IMR-90 (cell line): ENCODE data around the gene WDFY2. TPM values are rescaled to one million over a fixed set of nuclear protein-coding genes. Genes with fewer than 3 reads are reported as not detected.

Source experiments
- ATAC-seq: fragments of 200-7000 bp; cut with Tn5 transposase; 2 replicates; pipeline ENCODE4 v1.9.1; 2020; ENCODE audit warnings: low read depth, mild to moderate bottlenecking, moderate library complexity
- BruUV-seq: library from RNA; stranded (reverse); fragments of 400-500 nt; replicated peaks from 2 replicates; lab custom pipeline; 2021; lab: Mats Ljungman, UMichigan
- CTCF ChIA-PET: fragments of 300-600 bp; formaldehyde crosslinking; extraction: SDS; loops from one replicate; lab custom pipeline; 2021; ENCODE audit warnings: antibody characterized with exemption; lab: Yijun Ruan, JAX
- POLR2A ChIA-PET: fragments of 300-600 bp; sonication (Branson Sonifier 250); formaldehyde crosslinking; loops from one replicate; lab custom pipeline; 2022; ENCODE audit warnings: antibody characterized with exemption; ENCODE audit not compliant: unreplicated experiment; lab: Charles Lee
- DNase-seq: peaks from one replicate; pipeline ENCODE4 v3.0.0; 2013
- H2AFZ ChIP-seq: replicated peaks from 2 replicates; pipeline ENCODE3; 2013; ENCODE audit warnings: low read length, mild to moderate bottlenecking; ENCODE audit not compliant: poor library complexity
- H2AK5ac ChIP-seq: 2 replicates; pipeline ENCODE4 v1.6.1; 2013; ENCODE audit warnings: low read depth, low read length, inconsistent platforms
- H2AK9ac ChIP-seq: replicated peaks from 2 replicates; pipeline ENCODE3; 2013; ENCODE audit warnings: mild to moderate bottlenecking, low read depth, low read length, moderate library complexity; ENCODE audit not compliant: poor library complexity
- H2BK120ac ChIP-seq: 2 replicates; pipeline ENCODE4 v1.6.1; 2013; ENCODE audit warnings: low read depth, low read length, inconsistent platforms
- H2BK15ac ChIP-seq: 3 replicates; pipeline ENCODE4 v1.6.1; 2013; ENCODE audit warnings: low read depth, low read length, inconsistent platforms
- H2BK20ac ChIP-seq: 2 replicates; pipeline ENCODE4 v1.6.1; 2013; ENCODE audit warnings: low read depth, mild to moderate bottlenecking, inconsistent platforms, low read length, moderate library complexity
- H2BK5ac ChIP-seq: 2 replicates; pipeline ENCODE4 v1.6.1; 2013; ENCODE audit warnings: mild to moderate bottlenecking, low read depth, low read length, inconsistent platforms; ENCODE audit not compliant: poor library complexity, severe bottlenecking
- H3K14ac ChIP-seq: replicated peaks from 2 replicates; pipeline ENCODE4 v1.6.1; 2013; ENCODE audit warnings: low read depth, low read length, inconsistent platforms
- H3K18ac ChIP-seq: 2 replicates; pipeline ENCODE4 v1.6.1; 2013; ENCODE audit warnings: low read depth, low read length, control low read depth
- H3K23ac ChIP-seq: 2 replicates; pipeline ENCODE4 v1.6.1; 2013; ENCODE audit warnings: low read depth, low read length, inconsistent platforms
- H3K27ac ChIP-seq: 2 replicates; pipeline ENCODE4 v1.5.1; 2013; ENCODE audit warnings: mild to moderate bottlenecking, control low read depth, low read length; ENCODE audit not compliant: insufficient read depth
- H3K27me3 ChIP-seq: 2 replicates; pipeline ENCODE4 v1.6.1; 2013; ENCODE audit warnings: low read length; ENCODE audit not compliant: control insufficient read depth, insufficient read depth
- H3K36me3 ChIP-seq: 2 replicates; pipeline ENCODE4 v1.6.1; 2013; ENCODE audit warnings: low read length, mixed read lengths; ENCODE audit not compliant: control insufficient read depth, insufficient read depth
- H3K4ac ChIP-seq: 2 replicates; pipeline ENCODE4 v1.6.1; 2013; ENCODE audit warnings: low read depth, low read length, inconsistent platforms
- H3K4me1 ChIP-seq: 2 replicates; pipeline ENCODE4 v1.6.1; 2013; ENCODE audit warnings: low read length, mixed read lengths; ENCODE audit not compliant: control insufficient read depth, insufficient read depth
- H3K4me2 ChIP-seq: 2 replicates; pipeline ENCODE4 v1.6.1; 2013; ENCODE audit warnings: low read depth, mild to moderate bottlenecking, control low read depth, low read length, moderate library complexity
- H3K4me3 ChIP-seq: 2 replicates; pipeline ENCODE4 v1.5.1; 2013; ENCODE audit warnings: low read depth, mild to moderate bottlenecking, control low read depth, low read length, moderate library complexity; ENCODE audit not compliant: insufficient read depth
- H3K56ac ChIP-seq: 2 replicates; pipeline ENCODE4 v1.6.1; 2013; ENCODE audit warnings: low read length, inconsistent platforms; ENCODE audit not compliant: insufficient read depth; ENCODE audit errors: extremely low read depth
- H3K79me1 ChIP-seq, 2 experiments: 2 replicates each; pipeline ENCODE4 v1.6.1; 2013; ENCODE audit warnings: low read length in 2 of 2, inconsistent platforms in 1 of 2, low read depth in 1 of 2
- H3K9ac ChIP-seq: 2 replicates; pipeline ENCODE4 v1.6.1; 2013; ENCODE audit warnings: low read depth, low read length, control low read depth
- H3K9me1 ChIP-seq: 2 replicates; pipeline ENCODE4 v1.6.1; 2013; ENCODE audit warnings: low read length, inconsistent platforms; ENCODE audit not compliant: insufficient read depth
- H3K9me3 ChIP-seq: 2 replicates; pipeline ENCODE4 v1.6.1; 2013; ENCODE audit warnings: low read length; ENCODE audit not compliant: control insufficient read depth, insufficient read depth
- H4K20me1 ChIP-seq: 2 replicates; pipeline ENCODE4 v1.6.1; 2013; ENCODE audit warnings: low read length, inconsistent platforms; ENCODE audit not compliant: insufficient read depth
- H4K5ac ChIP-seq: 2 replicates; pipeline ENCODE4 v1.6.1; 2013; ENCODE audit warnings: mild to moderate bottlenecking, low read depth, low read length, control low read depth
- H4K8ac ChIP-seq, 2 experiments: 2 replicates each; pipeline ENCODE4 v1.6.1; 2013; ENCODE audit warnings: low read depth in 2 of 2, low read length in 2 of 2, control low read depth in 1 of 2, inconsistent platforms in 1 of 2
- H4K91ac ChIP-seq: 2 replicates; pipeline ENCODE4 v1.6.1; 2013; ENCODE audit warnings: low read depth, low read length, inconsistent platforms; ENCODE audit not compliant: insufficient read depth
- CHD1 ChIP-seq: IDR thresholded peaks from 2 replicates; pipeline ENCODE4 v1.6.1; 2012; ENCODE audit warnings: low read depth, low read length, improper control_type of control experiment
- FOS ChIP-seq: fragments of 150-350 bp; IDR thresholded peaks from 2 replicates; pipeline ENCODE4 v1.6.1; 2016; ENCODE audit warnings: low read depth, low read length
- MXI1 ChIP-seq: IDR thresholded peaks from 2 replicates; pipeline ENCODE4 v1.6.1; 2012; ENCODE audit warnings: low read depth, mild to moderate bottlenecking, low read length, moderate library complexity, borderline replicate concordance
- NFE2L2 ChIP-seq: fragments of 150-350 bp; IDR thresholded peaks from 2 replicates; pipeline ENCODE4 v1.6.1; 2016; ENCODE audit warnings: low read depth, mild to moderate bottlenecking, low read length
- POLR2A ChIP-seq: IDR thresholded peaks from 2 replicates; pipeline ENCODE4 v1.6.1; 2012; ENCODE audit warnings: mild to moderate bottlenecking, low read depth, low read length
- RFX5 ChIP-seq: IDR thresholded peaks from 2 replicates; pipeline ENCODE4 v1.8.0; 2012; ENCODE audit warnings: low read depth, mild to moderate bottlenecking, low read length, moderate library complexity
- WGBS, 2 experiments: methylation state at CpG; one replicate each; pipeline versions ENCODE4 v1.1.5 to v1.1.7; 2013; ENCODE audit warnings: missing lambda C conversion rate in 2 of 2; ENCODE audit not compliant: insufficient read length in 1 of 2; ENCODE audit errors: extremely low coverage in 2 of 2; 5-methylcytosine and 5-hydroxymethylcytosine counted together
- dilution Hi-C: fragments of 300-500 bp; cut with HindIII; formaldehyde crosslinking; loops from one replicate; pipeline ENCODE4 v1.14.3; 2018; ENCODE audit warnings: low sequenced_read_pairs; ENCODE audit not compliant: unreplicated experiment
- in situ Hi-C: fragments of 300-500 bp; cut with MboI; formaldehyde crosslinking; loops from 3 replicates; pipeline ENCODE4 v1.14.3; 2019; ENCODE audit warnings: low sequenced_read_pairs, inconsistent platforms, mixed read lengths
- intact Hi-C: fragments of 100-400 bp; cut with micrococcal nuclease; formaldehyde crosslinking; loops from 2 replicates; pipeline ENCODE4 v1.10.0; 2022
- polyA plus RNA-seq, 3 experiments: library from polyadenylated mRNA; depleted of rRNA; stranded (reverse); fragments of >200 nt; gene quantifications; 2 replicates each; pipeline ENCODE4 v1.2.3, GENCODE V29; 2012; ENCODE audit warnings: low replicate concordance in 1 of 3
- total RNA-seq: library from RNA; depleted of rRNA; stranded (reverse); fragments of >200 nt; gene quantifications from 2 replicates; pipeline ENCODE4 v1.2.3, GENCODE V29; 2012
- TF ChIP-seq, protein P1 (sequence below): conservative IDR thresholded peaks from 2 replicates; pipeline ENCODE4 v1.5.1; 2012; ENCODE audit warnings: mild to moderate bottlenecking, low read depth, low read length, improper control_type of control experiment
- TF ChIP-seq, protein P2 (sequence below): fragments of 150-350 bp; IDR thresholded peaks from 2 replicates; pipeline ENCODE4 v1.6.1; 2017; ENCODE audit warnings: mild to moderate bottlenecking, antibody characterized with exemption, low read length, low read depth

WDFY2 gene
- total and polyA plus RNA-seq, 2 of the 4 experiments (the other 2 are of a cell fraction): 4.3 to 5.4 TPM

GRCh38 chr13:51676739-51677138 lies 92.5 kb downstream of the WDFY2 start:
- WGBS, 2 experiments: no CpG with 5 or more reads among the region's 3 CpGs
- Histone ChIP-seq H3K56ac (no peak overlapping the region), H3K27ac (no peak overlapping the region), H2BK120ac (no peak overlapping the region), H2AK9ac (no peak overlapping the region), H3K4me3 (no peak overlapping the region), H2AFZ (no peak overlapping the region), H2BK5ac (no peak overlapping the region), H3K4me2 (no peak overlapping the region), H3K9me3 (no peaks in the 10 kb centered on the region), H3K36me3 (no peaks in the 10 kb centered on the region), H3K14ac (no peak overlapping the region), H2BK15ac (no peak overlapping the region), H2AK5ac (no peak overlapping the region), H3K27me3 (no peaks in the 10 kb centered on the region), H3K18ac (no peak overlapping the region), H3K4ac (no peak overlapping the region), H4K91ac (no peak overlapping the region), H3K4me1 (peaks cover 3% of the 10 kb centered on the region; the same call in 1 of the 2 replicates), H3K23ac (no peak overlapping the region), H4K5ac (no peak overlapping the region), H4K20me1 (peaks cover 4% of the 10 kb centered on the region; the same call in 1 of the 2 replicates), H3K9me1 (peaks cover 8% of the 10 kb centered on the region), H2BK20ac (no peak overlapping the region), H4K8ac (no peak overlapping the region), H3K9ac (no peak overlapping the region), H3K79me1 (peaks cover 19 to 52% of the 10 kb centered on the region in 2 experiments)
- ATAC-seq (no peak), DNase-seq (no peak)
- intact Hi-C loops: no loop called here
- POLR2A ChIA-PET: no interaction called here
- dilution Hi-C loops: no loop called here
- TF ChIP-seq POLR2A: no peak
- no peak for TF ChIP-seq CHD1
- TF ChIP-seq, protein P1, sequence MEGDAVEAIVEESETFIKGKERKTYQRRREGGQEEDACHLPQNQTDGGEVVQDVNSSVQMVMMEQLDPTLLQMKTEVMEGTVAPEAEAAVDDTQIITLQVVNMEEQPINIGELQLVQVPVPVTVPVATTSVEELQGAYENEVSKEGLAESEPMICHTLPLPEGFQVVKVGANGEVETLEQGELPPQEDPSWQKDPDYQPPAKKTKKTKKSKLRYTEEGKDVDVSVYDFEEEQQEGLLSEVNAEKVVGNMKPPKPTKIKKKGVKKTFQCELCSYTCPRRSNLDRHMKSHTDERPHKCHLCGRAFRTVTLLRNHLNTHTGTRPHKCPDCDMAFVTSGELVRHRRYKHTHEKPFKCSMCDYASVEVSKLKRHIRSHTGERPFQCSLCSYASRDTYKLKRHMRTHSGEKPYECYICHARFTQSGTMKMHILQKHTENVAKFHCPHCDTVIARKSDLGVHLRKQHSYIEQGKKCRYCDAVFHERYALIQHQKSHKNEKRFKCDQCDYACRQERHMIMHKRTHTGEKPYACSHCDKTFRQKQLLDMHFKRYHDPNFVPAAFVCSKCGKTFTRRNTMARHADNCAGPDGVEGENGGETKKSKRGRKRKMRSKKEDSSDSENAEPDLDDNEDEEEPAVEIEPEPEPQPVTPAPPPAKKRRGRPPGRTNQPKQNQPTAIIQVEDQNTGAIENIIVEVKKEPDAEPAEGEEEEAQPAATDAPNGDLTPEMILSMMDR: no peak
- no peak for TF ChIP-seq RFX5
- no peak for TF ChIP-seq NFE2L2
- TF ChIP-seq, protein P2, sequence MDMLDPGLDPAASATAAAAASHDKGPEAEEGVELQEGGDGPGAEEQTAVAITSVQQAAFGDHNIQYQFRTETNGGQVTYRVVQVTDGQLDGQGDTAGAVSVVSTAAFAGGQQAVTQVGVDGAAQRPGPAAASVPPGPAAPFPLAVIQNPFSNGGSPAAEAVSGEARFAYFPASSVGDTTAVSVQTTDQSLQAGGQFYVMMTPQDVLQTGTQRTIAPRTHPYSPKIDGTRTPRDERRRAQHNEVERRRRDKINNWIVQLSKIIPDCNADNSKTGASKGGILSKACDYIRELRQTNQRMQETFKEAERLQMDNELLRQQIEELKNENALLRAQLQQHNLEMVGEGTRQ: no peak
- TF ChIP-seq MXI1: no peak
- TF ChIP-seq FOS: no peak
- no TSS peak for BruUV-seq
- in situ Hi-C loops: no loop called here
- CTCF ChIA-PET: no interaction called here
